Activated CD4-positive, alpha-beta T cell treated with anti-CD3 and anti-CD28 coated beads for 48 hours (primary cell): ENCODE results near the gene CXCR5.

Experiments
- DNase-seq: peaks from one replicate; pipeline ENCODE4 v3.0.0-alpha.2; 2020

The CXCR5 gene

GRCh38 chr11:118877487-118878162 lies 6.1 kb upstream of the CXCR5 start:
- no peak for DNase-seq

DNA sequence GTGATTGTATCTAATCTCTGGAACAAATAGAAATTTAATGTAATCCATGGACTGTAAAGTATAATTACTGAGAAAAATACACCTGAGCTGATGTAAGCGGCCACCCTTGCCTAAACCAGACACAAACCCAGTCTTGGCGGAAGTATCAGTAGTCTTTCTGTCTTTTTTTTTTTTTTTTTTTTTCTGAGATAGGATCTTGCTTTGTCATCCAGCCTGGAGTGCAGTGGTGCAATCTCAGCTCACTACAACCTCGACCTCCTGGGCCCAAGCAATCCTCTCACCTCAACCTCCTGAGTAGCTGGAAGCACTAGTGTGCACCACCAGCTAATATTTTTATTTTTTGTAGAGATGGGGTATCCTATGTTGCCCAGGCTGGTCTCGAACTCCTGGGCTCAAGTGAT lies 5.5 kb upstream of the CXCR5 start:
- DNase-seq: peak; percentile 48

DNA sequence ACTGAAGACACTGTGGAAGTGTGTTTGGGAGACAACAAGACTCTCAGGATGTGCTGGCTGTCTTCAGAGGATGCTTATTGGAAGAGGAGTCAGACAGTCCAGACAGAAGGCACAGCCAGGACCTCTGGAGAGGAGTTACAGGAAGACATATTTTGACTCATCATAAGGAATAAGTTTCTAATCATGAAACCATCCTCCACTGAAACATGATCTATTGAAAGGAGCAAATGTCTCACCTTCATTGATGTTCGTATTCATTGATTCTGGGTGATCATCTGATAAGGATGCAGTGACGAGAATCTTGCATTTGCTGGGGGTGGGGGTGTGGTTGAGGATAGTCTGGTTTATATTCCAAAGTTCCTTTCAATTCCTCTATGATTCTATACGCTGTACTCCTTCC lies 2.5 kb upstream of the CXCR5 start:
- DNase-seq: peak; percentile 65

- peak; percentile 68 for DNase-seq
Observed at GRCh38 chr11:118882491-118882890, 1.2 kb upstream of the CXCR5 start.

- DNase-seq: no peak
Observed at GRCh38 chr11:118883004-118883367, 706 bp upstream of the CXCR5 start.

DNA sequence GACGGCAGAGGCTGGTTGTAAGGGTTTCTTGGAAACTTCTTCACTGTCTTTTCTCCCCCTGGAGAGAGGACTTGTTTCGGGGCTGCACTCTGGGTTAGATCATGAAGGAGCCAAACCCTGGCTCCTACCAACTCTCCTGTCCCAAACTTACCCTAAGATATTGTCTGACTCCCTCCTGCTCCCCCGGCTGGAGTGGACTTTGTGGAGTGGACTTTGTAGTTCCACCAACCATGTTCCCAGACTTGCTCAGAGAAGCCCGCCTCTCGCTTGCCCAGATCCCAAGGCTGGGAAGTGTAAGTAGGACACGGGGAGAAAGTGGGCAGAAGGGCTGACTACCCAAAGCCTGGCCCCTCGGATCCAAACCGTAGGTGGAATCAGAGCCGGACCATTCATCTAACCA lies 1.2 kb downstream of the CXCR5 start:
- DNase-seq: no peak

GRCh38 chr11:118885319-118885718 lies 1.6 kb downstream of the CXCR5 start:
- DNase-seq: no peak

DNA sequence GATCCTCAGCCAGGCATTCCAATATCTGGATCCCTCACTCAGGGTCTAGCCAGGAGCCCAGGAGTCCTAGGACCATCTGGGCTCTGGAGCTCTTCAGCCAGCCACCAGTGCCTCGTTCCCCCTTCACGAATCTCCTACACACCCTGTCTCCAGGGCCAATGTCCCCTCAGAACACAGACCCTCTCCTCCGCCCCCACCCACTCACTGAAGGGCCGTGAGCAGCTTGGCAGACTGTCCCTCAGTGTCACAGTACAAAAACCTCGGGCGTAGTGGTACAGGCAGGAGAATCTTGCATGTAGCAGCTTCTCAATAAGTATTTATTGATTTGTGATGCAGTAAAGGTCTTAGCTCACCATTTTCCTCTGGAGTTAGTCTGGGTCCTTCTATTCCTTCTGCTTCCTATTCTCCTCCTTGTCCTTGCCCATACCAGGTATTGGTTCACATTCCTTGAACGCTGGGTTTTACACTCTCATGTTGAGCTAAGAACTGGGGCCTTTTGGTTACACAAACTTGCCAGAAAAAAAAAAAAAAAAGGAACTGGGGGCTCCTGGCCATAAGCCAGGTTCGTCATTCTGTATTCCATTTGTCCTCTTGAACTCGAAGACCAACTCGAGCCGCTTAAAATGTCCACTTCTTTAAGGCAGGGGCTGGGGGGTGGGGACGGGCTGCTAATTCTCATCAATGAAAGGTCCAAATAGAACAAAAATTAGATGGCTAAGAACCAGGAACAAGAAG lies 2.3 kb downstream of the CXCR5 start:
- no peak for DNase-seq

GRCh38 chr11:118886681-118887111 lies 3.0 kb downstream of the CXCR5 start:
- DNase-seq: no peak

DNA sequence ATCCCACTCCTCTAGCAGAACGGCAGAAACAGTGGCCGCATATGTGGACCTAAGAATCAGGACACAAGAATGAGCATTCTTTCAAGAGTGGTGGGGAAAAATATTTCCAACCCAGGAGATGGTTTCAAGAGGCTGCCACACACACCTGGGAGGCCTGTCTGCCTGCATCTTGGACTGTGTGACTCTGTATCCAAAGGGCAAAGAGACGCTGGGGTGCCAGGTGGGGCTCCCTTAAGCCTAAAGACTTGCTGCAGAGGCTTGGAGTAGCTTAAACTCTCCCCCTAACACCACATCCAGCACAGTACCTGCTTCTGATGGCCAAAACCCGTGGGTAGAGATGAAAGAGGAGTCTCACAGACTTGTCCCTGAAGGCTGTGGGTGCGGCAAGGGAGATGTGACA lies 3.5 kb downstream of the CXCR5 start:
- DNase-seq: no peak

GRCh38 chr11:118888398-118888797 lies 4.7 kb downstream of the CXCR5 start:
- DNase-seq: no peak

DNA sequence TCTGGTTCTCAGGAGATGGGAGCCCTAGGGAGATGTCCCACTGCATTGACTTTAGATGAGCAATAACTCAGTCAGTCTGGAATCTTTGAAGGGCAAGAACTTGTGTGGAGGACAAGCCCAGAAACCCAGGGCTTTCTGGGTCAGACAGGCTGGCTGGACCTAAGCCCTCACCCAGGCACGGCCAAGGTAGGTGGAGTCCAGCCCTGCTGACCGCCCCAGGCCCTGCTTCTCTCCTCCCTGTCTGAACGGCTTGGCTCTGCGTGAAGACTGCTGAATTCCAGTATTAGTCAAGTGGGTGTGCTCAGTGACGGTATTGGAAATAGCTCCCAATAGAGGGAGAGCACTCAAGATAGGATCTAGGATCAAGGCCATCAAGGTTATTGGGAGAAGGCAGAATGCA lies 6.1 kb downstream of the CXCR5 start:
- DNase-seq: no peak

- no peak for DNase-seq
Observed at GRCh38 chr11:118892514-118892913, 8.8 kb downstream of the CXCR5 start.

DNA sequence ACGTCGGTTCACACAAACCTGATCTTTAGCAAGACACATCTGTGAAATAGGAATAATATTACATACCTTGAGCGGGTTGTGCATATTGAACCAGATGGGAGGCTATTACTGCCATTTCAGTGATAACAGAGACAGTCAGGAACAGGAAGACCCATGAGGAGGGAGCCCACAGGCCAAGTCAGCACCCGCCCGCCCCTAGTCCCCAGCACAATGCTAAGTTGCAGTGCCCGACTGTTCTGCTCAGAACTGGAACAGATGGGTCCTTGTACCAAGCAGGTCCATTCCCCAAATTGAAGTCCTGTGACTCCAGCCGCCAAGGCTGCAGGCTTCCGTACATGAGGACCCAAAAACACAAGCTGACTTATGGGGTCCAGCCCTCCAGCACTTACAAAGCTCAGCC lies 9.3 kb downstream of the CXCR5 start:
- no peak for DNase-seq

DNA sequence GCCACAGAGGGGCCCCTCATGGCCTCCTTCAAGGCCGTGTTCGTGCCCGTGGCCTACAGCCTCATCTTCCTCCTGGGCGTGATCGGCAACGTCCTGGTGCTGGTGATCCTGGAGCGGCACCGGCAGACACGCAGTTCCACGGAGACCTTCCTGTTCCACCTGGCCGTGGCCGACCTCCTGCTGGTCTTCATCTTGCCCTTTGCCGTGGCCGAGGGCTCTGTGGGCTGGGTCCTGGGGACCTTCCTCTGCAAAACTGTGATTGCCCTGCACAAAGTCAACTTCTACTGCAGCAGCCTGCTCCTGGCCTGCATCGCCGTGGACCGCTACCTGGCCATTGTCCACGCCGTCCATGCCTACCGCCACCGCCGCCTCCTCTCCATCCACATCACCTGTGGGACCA lies 10.0 kb downstream of the CXCR5 start:
- DNase-seq: no peak

- no peak for DNase-seq
Observed at GRCh38 chr11:118894192-118894591, 10.5 kb downstream of the CXCR5 start.

DNA sequence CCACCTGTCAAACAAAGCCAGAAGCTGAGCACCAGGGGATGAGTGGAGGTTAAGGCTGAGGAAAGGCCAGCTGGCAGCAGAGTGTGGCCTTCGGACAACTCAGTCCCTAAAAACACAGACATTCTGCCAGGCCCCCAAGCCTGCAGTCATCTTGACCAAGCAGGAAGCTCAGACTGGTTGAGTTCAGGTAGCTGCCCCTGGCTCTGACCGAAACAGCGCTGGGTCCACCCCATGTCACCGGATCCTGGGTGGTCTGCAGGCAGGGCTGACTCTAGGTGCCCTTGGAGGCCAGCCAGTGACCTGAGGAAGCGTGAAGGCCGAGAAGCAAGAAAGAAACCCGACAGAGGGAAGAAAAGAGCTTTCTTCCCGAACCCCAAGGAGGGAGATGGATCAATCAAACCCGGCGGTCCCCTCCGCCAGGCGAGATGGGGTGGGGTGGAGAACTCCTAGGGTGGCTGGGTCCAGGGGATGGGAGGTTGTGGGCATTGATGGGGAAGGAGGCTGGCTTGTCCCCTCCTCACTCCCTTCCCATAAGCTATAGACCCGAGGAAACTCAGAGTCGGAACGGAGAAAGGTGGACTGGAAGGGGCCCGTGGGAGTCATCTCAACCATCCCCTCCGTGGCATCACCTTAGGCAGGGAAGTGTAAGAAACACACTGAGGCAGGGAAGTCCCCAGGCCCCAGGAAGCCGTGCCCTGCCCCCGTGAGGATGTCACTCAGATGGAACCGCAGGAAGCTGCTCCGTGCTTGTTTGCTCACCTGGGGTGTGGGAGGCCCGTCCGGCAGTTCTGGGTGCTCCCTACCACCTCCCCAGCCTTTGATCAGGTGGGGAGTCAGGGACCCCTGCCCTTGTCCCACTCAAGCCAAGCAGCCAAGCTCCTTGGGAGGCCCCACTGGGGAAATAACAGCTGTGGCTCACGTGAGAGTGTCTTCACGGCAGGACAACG lies 11.7 kb downstream of the CXCR5 start:
- DNase-seq: peak; percentile 77

- no peak for DNase-seq
Observed at GRCh38 chr11:118896472-118896913, 12.8 kb downstream of the CXCR5 start.

- no peak for DNase-seq
Observed at GRCh38 chr11:118896921-118897591, 13.4 kb downstream of the CXCR5 start.

- DNase-seq: no peak
Observed at GRCh38 chr11:118897721-118898310, 14.1 kb downstream of the CXCR5 start.

- DNase-seq: no peak
Observed at GRCh38 chr11:118898400-118899295, 15.0 kb downstream of the CXCR5 start.
